ENCODE data around the gene GALNT10. TPM values are rescaled to one million over a fixed set of nuclear protein-coding genes. Genes with fewer than 3 reads are reported as not detected.

The GALNT10 gene
- total RNA-seq, 1 donor from 2014 or later, result 11.5 TPM

- peaks cover 60% of the 10 kb centered on the region for H3K36me3 ChIP-seq
- intact Hi-C loops (cut with micrococcal nuclease), result no loop called here
- no peaks in the 10 kb centered on the region for H3K9me3 ChIP-seq (replicated peaks)
- no peaks in the 10 kb centered on the region for H3K27me3 ChIP-seq (ENCODE audit: low read depth)
- H3K4me1 ChIP-seq, result no peaks in the 10 kb centered on the region
- no peak for DNase-seq
- H3K27ac ChIP-seq (replicated peaks), result no peak overlapping the region
- TF ChIP-seq, protein P1, sequence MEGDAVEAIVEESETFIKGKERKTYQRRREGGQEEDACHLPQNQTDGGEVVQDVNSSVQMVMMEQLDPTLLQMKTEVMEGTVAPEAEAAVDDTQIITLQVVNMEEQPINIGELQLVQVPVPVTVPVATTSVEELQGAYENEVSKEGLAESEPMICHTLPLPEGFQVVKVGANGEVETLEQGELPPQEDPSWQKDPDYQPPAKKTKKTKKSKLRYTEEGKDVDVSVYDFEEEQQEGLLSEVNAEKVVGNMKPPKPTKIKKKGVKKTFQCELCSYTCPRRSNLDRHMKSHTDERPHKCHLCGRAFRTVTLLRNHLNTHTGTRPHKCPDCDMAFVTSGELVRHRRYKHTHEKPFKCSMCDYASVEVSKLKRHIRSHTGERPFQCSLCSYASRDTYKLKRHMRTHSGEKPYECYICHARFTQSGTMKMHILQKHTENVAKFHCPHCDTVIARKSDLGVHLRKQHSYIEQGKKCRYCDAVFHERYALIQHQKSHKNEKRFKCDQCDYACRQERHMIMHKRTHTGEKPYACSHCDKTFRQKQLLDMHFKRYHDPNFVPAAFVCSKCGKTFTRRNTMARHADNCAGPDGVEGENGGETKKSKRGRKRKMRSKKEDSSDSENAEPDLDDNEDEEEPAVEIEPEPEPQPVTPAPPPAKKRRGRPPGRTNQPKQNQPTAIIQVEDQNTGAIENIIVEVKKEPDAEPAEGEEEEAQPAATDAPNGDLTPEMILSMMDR (IDR thresholded peaks at IDR 0.05; ENCODE audit: borderline replicate concordance), result no peak
- no peak overlapping the region for H3K4me3 ChIP-seq
Measured at GRCh38 chr5:154377754-154378533, 187.4 kb downstream of the GALNT10 start.

- no peaks in the 10 kb centered on the region for H3K4me1 ChIP-seq
- intact Hi-C loops (cut with micrococcal nuclease), result no loop called here
- no peak for DNase-seq
- H3K36me3 ChIP-seq, result peaks cover 74% of the 10 kb centered on the region
- no peaks in the 10 kb centered on the region for H3K27me3 ChIP-seq (ENCODE audit: low read depth)
- H3K9me3 ChIP-seq (replicated peaks), result no peaks in the 10 kb centered on the region
- no peak overlapping the region for H3K4me3 ChIP-seq
- H3K27ac ChIP-seq (replicated peaks), result no peak overlapping the region
- TF ChIP-seq, protein P1 (IDR thresholded peaks at IDR 0.05; ENCODE audit: borderline replicate concordance), result no peak
Measured at GRCh38 chr5:154380263-154380662, 189.7 kb downstream of the GALNT10 start.

- H3K4me3 ChIP-seq, result no peak overlapping the region
- H3K9me3 ChIP-seq (replicated peaks), result no peaks in the 10 kb centered on the region
- H3K36me3 ChIP-seq, result peaks cover 55% of the 10 kb centered on the region
- intact Hi-C loops (cut with micrococcal nuclease), result no loop called here
- DNase-seq, result no peak
- H3K4me1 ChIP-seq, result no peaks in the 10 kb centered on the region
- TF ChIP-seq, protein P1 (IDR thresholded peaks at IDR 0.05; ENCODE audit: borderline replicate concordance), result no peak
- no peak overlapping the region for H3K27ac ChIP-seq (replicated peaks)
- no peaks in the 10 kb centered on the region for H3K27me3 ChIP-seq (ENCODE audit: low read depth)
Measured at GRCh38 chr5:154384480-154385235, 194.1 kb downstream of the GALNT10 start.

GRCh38 chr5:154385236-154385512 is 194.6 kb downstream of the GALNT10 start:
- TF ChIP-seq, protein P1 (IDR thresholded peaks at IDR 0.05; ENCODE audit: borderline replicate concordance), result no peak
- Histone ChIP-seq H3K36me3 (peaks cover 55% of the 10 kb centered on the region), H3K4me1 (no peaks in the 10 kb centered on the region), H3K9me3 (replicated peaks) (no peaks in the 10 kb centered on the region), H3K27ac (replicated peaks) (no peak overlapping the region), H3K4me3 (no peak overlapping the region), H3K27me3 (ENCODE audit: low read depth) (no peaks in the 10 kb centered on the region)
- DNase-seq, result no peak
- intact Hi-C loops (cut with micrococcal nuclease), result no loop called here

GRCh38 chr5:154386952-154387629 is 196.6 kb downstream of the GALNT10 start:
- H3K36me3 ChIP-seq, result peaks cover 42% of the 10 kb centered on the region
- TF ChIP-seq, protein P1 (IDR thresholded peaks at IDR 0.05; ENCODE audit: borderline replicate concordance), result no peak
- H3K27me3 ChIP-seq (ENCODE audit: low read depth), result no peaks in the 10 kb centered on the region
- DNase-seq, result no peak
- no peak overlapping the region for H3K27ac ChIP-seq (replicated peaks)
- no peaks in the 10 kb centered on the region for H3K4me1 ChIP-seq
- no peaks in the 10 kb centered on the region for H3K9me3 ChIP-seq (replicated peaks)
- no peak overlapping the region for H3K4me3 ChIP-seq
- intact Hi-C loops (cut with micrococcal nuclease), result no loop called here

Measured in left ventricle myocardium inferior (tissue), 1 donor.